Measurements from ENCODE around the gene HEPACAM.

- no peak for TF ChIP-seq POLR2A (IDR thresholded peaks at IDR 0.05; ENCODE audit: low read length)
- no peak for TF ChIP-seq GATA1 (IDR thresholded peaks at IDR 0.05; ENCODE audit: low read depth, low read length)
Observed at GRCh38 chr11:124875401-124875800, 60.4 kb downstream of the HEPACAM start.
